Cerebellar nuclear complex (tissue), 1 donor: ENCODE results near the gene AMER2.
A peak's percentile ranks its signal among the peaks of the same experiment; 100 is the strongest.

Experiments
- DNase-seq, 2 experiments: peaks; one replicate each; lab custom pipeline; 2025; lab: John Stamatoyannopoulos, UW

The AMER2 gene

GRCh38 chr13:25151626-25152195, 20.4 kb downstream of the AMER2 start:
- no peak for DNase-seq

GRCh38 chr13:25149711-25150110, 22.4 kb downstream of the AMER2 start:
- no peak for DNase-seq

- DNase-seq = no peak
These were observed 23.7 kb downstream of the AMER2 start for GRCh38 chr13:25148402-25148771.

GRCh38 chr13:25147638-25148401, 24.3 kb downstream of the AMER2 start:
- DNase-seq = no peak

- no peak for DNase-seq
These were observed 28.4 kb downstream of the AMER2 start for GRCh38 chr13:25143706-25144105.

- no peak for DNase-seq
These were observed 31.0 kb downstream of the AMER2 start for GRCh38 chr13:25141042-25141441.

GRCh38 chr13:25137788-25138115, 34.3 kb downstream of the AMER2 start:
- no peak for DNase-seq

GRCh38 chr13:25136880-25137787, 35.0 kb downstream of the AMER2 start:
- DNase-seq = no peak

- no peak for DNase-seq
These were observed 36.2 kb downstream of the AMER2 start for GRCh38 chr13:25135896-25136295.

- no peak for DNase-seq
These were observed 39.2 kb downstream of the AMER2 start for GRCh38 chr13:25132751-25133390.

GRCh38 chr13:25131881-25132420, 40.1 kb downstream of the AMER2 start:
- no peak for DNase-seq

GRCh38 chr13:25130944-25131343, 41.1 kb downstream of the AMER2 start:
- no peak for DNase-seq

GRCh38 chr13:25118378-25118905, 53.6 kb downstream of the AMER2 start:
- DNase-seq = no peak

- no peak for DNase-seq
These were observed 54.8 kb downstream of the AMER2 start for GRCh38 chr13:25117312-25117711.

- no peak for DNase-seq
These were observed 56.0 kb downstream of the AMER2 start for GRCh38 chr13:25116044-25116443.

- peak; percentile 51 to 89 for DNase-seq
These were observed 57.9 kb downstream of the AMER2 start for GRCh38 chr13:25114220-25114619.

GRCh38 chr13:25112695-25113255, 59.3 kb downstream of the AMER2 start:
- no peak for DNase-seq
